GM12872 (cell line): ENCODE data around the gene C19orf47.

Source experiments
- TF ChIP-seq, protein P1 (sequence below): IDR thresholded peaks from 3 replicates; pipeline ENCODE4 v1.5.1; 2011; ENCODE audit warnings: low read depth, mild to moderate bottlenecking, low read length, moderate library complexity; ENCODE audit not compliant: insufficient read depth

Gene C19orf47

DNA sequence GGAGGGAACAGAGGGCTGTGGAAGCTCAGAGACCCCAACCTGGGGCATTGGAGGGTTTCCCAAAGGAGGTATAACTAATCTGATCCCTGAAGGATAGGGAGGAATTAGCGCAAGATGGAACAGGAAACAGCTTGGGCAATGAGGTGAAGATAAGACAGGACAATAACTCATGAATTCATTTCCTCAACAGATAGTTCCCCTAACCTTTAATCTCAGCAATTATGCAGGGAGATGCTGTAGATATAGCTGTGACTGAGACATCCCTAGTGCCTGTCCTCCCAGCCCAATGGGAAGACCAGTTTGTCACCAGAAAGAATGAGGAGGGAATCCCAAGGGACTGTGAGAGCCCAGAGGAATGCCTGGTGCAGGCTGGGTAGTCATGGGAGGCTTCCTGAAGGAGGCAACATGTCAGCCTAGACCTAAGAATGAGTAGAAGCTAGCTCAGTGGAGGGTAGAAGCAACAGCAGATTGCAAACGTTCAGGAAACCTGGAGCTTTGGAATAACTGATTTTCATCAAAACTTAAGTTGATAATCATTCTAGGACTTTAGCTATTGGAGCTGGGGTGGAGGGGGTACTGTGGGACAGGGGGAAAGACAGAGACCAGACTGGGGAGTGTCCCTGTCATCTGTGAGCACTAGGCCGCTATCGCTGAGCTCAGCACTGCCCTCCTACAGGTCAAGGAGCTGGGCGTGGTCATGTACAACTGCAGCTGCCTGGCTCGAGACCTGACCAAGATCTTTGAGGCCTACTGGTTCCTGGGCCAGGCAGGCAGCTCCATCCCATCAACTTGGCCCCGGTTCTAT lies 23.0 kb upstream of the C19orf47 start:
- TF ChIP-seq, protein P1, sequence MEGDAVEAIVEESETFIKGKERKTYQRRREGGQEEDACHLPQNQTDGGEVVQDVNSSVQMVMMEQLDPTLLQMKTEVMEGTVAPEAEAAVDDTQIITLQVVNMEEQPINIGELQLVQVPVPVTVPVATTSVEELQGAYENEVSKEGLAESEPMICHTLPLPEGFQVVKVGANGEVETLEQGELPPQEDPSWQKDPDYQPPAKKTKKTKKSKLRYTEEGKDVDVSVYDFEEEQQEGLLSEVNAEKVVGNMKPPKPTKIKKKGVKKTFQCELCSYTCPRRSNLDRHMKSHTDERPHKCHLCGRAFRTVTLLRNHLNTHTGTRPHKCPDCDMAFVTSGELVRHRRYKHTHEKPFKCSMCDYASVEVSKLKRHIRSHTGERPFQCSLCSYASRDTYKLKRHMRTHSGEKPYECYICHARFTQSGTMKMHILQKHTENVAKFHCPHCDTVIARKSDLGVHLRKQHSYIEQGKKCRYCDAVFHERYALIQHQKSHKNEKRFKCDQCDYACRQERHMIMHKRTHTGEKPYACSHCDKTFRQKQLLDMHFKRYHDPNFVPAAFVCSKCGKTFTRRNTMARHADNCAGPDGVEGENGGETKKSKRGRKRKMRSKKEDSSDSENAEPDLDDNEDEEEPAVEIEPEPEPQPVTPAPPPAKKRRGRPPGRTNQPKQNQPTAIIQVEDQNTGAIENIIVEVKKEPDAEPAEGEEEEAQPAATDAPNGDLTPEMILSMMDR, result no peak

DNA sequence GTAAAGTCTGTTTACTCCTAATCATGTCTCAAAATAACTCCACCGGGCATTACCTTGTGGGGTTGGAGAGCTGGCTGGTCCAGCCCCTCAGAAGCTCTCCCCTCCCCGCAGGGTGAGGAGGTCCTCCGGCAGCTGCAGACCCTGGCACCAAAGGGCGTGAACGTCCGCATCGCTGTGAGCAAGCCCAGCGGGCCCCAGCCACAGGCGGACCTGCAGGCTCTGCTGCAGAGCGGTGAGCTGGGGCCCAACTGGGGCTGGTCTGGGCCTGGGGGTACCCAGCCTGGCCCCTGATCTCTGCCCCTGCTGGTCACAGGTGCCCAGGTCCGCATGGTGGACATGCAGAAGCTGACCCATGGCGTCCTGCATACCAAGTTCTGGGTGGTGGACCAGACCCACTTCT lies 21.6 kb upstream of the C19orf47 start:
- TF ChIP-seq, protein P1, result no peak

- TF ChIP-seq, protein P1, result no peak
These were observed 19.6 kb upstream of the C19orf47 start for GRCh38 chr19:40367577-40368434.

- TF ChIP-seq, protein P1, result no peak
These were observed 18.7 kb upstream of the C19orf47 start for GRCh38 chr19:40366697-40367561.

DNA sequence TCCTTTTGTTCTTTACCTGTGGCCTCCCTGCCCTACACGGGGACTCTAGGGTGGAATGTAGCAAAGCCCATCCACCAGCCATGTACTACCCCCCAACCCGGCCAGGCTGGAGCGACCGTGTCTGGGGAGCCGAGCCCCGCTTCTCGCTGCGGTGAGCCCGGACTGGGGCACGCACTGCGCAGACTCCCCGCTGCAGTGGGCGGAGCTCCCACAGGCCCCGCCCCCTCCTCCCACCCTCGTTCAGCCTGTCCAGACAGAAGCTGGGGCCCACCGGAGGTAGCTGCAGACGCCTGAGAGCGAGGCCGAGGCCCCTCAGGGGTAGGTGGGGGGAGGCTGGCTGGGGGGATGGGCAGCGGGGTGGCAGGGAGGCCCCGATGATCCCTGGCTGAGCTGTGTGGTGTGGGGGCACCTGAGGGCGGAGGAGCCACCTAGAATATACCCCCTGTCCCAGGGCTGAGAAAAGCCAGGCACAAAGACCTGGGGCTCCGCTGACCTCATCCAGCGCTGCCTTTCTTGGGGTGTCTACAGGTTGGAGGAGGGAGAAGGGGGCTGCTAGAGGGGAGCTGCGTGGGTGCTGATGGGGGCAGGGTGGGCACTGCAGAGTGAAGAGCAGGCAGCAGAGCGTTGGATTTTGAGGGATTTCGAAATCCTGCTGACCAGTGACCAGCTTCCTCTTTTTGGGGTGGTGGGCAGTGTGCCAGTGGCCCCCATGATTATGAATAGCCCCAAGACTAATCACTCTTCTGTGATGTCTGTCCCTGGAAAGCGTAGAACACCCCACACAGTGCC lies 17.6 kb upstream of the C19orf47 start:
- TF ChIP-seq, protein P1, result no peak

- TF ChIP-seq, protein P1, result no peak
These were observed 16.8 kb upstream of the C19orf47 start for GRCh38 chr19:40365010-40365409.
